BJ (cell line): Measurements from ENCODE around the gene B4GALT1. TPM values are rescaled to one million over a fixed set of nuclear protein-coding genes. Genes with fewer than 3 reads are reported as not detected.

ENCODE experiments used
- CTCF ChIA-PET: fragments of 350-600 bp; formaldehyde crosslinking; extraction: SDS; loops from one replicate; lab custom pipeline; 2021; ENCODE audit warnings: antibody characterized with exemption, inconsistent platforms; lab: Yijun Ruan, JAX
- POLR2A ChIA-PET: fragments of 300-600 bp; sonication (Branson Sonifier 250); formaldehyde crosslinking; extraction: SDS; loops from one replicate; lab custom pipeline; 2021; ENCODE audit warnings: antibody characterized with exemption; lab: Charles Lee
- DNase-seq: peaks from one replicate; pipeline ENCODE4 v3.0.0-alpha.2; 2011; ENCODE audit warnings: low read depth
- H3K27me3 ChIP-seq: 2 replicates; pipeline ENCODE4 v1.6.0; 2011; ENCODE audit warnings: low read length; ENCODE audit not compliant: control insufficient read depth, insufficient read depth
- H3K36me3 ChIP-seq: 2 replicates; pipeline ENCODE4 v1.5.1; 2011; ENCODE audit warnings: low read length; ENCODE audit not compliant: control insufficient read depth, insufficient read depth
- H3K4me3 ChIP-seq: 2 replicates; pipeline ENCODE4 v1.5.1; 2011; ENCODE audit warnings: low read depth, mild to moderate bottlenecking, control low read depth, low read length
- CTCF ChIP-seq: IDR thresholded peaks from 2 replicates; pipeline ENCODE4 v1.5.1; 2011; ENCODE audit warnings: low read depth, mild to moderate bottlenecking, control low read depth, inconsistent platforms, low read length, moderate library complexity; ENCODE audit not compliant: insufficient read depth
- polyA plus RNA-seq: library from polyadenylated mRNA; depleted of rRNA; stranded (reverse); fragments of >200 nt; gene quantifications from 2 replicates; pipeline ENCODE4 v1.2.3, GENCODE V29; 2011

B4GALT1 gene
- polyA plus RNA-seq, 1 experiment = 85.6 TPM

GRCh38 chr9:33202552-33203201, 35.5 kb upstream of the B4GALT1 start:
- no peaks in the 10 kb centered on the region for H3K36me3 ChIP-seq
- no peak for TF ChIP-seq CTCF
- H3K4me3 ChIP-seq = no peak overlapping the region
- peaks cover 4% of the 10 kb centered on the region; the same call in 1 of the 2 replicates for H3K27me3 ChIP-seq
- POLR2A ChIA-PET = no interaction called here
- CTCF ChIA-PET = interaction anchor here (0.6 to 1.1 kb wide), 4 partner anchors 10 to 35 kb away, joined by 3 to 4 read pairs (median 3); partner anchors contain the start of gene B4GALT1
- no peak for DNase-seq

- Histone ChIP-seq H3K36me3 (no peaks in the 10 kb centered on the region), H3K4me3 (no peak overlapping the region), H3K27me3 (0 out of 2 replicates have a peak, but pooled peaks cover 2% of the 10 kb centered on the region)
- CTCF ChIA-PET = interaction anchor here (0.9 to 1.1 kb wide), 2 partner anchors 10 to 35 kb away, joined by 3 read pairs; partner anchors contain the start of gene B4GALT1
- DNase-seq = no peak
- POLR2A ChIA-PET = no interaction called here
- no peak for TF ChIP-seq CTCF
These were observed 34.9 kb upstream of the B4GALT1 start for GRCh38 chr9:33202018-33202417.

DNA sequence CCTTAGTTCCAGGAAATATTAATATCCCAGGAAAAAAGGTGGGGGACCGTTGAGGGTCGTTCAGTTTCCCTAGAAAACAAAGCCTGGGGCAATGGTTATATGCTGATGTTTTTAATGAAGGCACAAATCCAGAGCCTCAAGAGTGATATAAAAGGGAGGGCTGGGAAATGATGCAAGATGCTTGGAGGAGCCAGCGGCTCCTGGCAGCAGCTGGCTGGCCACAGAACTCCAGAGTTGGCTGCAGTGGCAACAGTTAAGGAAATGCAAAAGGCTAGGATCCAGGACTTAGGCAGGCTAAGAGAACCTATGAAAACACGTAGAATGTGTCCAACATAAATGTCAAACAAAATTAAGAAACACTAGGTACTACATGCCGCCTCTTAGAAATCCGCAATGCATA, 31.0 kb upstream of the B4GALT1 start:
- no peak overlapping the region; the same call in 1 of the 2 replicates for H3K4me3 ChIP-seq
- H3K27me3 ChIP-seq = 0 out of 2 replicates have a peak, but pooled peaks cover 1% of the 10 kb centered on the region
- no peak for DNase-seq
- no peaks in the 10 kb centered on the region for H3K36me3 ChIP-seq
- no peak for TF ChIP-seq CTCF
- CTCF ChIA-PET = no interaction called here
- POLR2A ChIA-PET = no interaction called here

- TF ChIP-seq CTCF = no peak
- no peak for DNase-seq
- POLR2A ChIA-PET = no interaction called here
- no peaks in the 10 kb centered on the region for H3K27me3 ChIP-seq
- CTCF ChIA-PET = no interaction called here
- H3K4me3 ChIP-seq = no peak overlapping the region
- no peaks in the 10 kb centered on the region for H3K36me3 ChIP-seq
These were observed 30.4 kb upstream of the B4GALT1 start for GRCh38 chr9:33197279-33198152.

DNA sequence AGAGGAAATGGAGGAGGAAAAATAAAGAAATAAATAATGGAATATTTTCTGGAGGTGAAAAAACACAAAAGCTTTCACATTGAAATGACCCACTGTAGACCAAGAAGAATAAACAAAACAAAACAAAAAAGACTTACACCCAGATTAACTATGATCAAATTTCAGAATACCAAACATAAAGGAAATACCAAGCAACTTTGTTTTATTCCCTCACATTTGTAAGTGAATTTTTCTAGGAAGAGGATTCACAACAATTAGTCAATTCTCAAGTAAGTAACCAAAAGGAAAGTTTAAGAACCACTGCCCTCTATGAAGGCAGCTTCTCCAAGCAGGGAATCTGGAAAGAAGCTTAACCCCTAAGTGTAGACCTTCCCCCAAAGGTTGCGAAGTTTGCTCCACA, 29.6 kb upstream of the B4GALT1 start:
- POLR2A ChIA-PET = no interaction called here
- Histone ChIP-seq H3K27me3 (no peaks in the 10 kb centered on the region), H3K36me3 (no peaks in the 10 kb centered on the region), H3K4me3 (no peak overlapping the region)
- DNase-seq = no peak
- no peak for TF ChIP-seq CTCF
- CTCF ChIA-PET = interaction anchor here (0.6 kb wide), 1 partner anchor 67 kb away, joined by 3 read pairs; no protein-coding TSS in a partner anchor
